ENCODE data around the gene LUM.

The LUM gene

DNA sequence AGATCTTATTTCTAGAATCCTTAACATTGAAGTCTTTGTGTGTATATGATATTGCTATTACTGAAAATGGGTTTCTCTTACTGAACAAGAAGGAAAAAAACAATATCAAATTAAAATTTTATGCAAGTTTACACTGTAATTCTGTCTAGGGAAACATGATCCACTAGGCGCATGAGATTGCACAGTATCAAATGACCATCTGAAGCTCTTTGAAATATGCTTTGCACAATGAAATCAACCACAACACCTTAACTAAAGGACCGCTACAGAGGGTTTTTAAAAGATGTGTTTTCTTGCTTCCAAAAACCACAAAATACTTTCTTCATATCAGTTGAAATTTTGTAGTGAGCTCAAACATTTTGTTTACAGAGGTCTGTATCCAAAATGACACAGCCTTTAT, 38.4 kb downstream of the LUM start:
- no peak for DNase-seq

- no peak for DNase-seq
Observed at GRCh38 chr12:91070936-91071335, 40.4 kb downstream of the LUM start.

DNA sequence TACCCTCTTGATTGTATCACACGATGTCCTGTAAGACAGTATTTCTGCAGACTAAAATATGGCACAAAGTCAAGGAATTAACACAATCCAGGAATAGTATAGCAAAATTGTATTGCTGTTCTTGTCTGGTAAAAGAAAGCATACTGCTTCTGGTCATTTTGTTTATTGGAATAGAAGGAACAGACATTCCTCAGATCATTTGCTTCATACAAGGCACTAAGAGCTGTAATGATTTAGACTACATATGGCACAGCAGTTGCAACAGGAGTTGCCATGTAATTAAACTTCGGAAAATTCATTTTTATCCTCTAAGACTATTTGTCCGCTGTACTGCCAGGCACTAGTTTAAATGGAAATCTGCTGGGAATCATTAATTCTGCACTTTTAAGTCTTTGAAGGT, 45.9 kb downstream of the LUM start:
- DNase-seq = no peak

GRCh38 chr12:91064640-91065039, 46.7 kb downstream of the LUM start:
- DNase-seq = no peak

DNA sequence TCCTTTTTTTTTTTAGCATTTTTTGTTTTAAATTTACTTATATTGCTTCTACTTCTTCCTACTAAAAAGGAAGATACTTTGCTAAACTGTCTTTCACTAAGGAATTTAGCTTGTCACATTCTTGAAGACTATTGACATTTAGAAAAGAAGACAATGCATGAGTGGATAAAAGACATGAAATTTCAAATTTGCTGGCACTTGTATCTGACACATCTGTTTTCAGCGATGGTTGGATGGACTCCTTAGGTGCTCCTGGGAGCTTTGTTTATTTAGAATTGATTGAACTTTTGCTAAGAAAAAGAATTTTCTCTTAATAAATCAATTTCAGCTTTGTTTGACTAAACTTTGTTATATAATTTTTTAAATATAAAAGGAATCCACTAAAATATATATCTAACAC, 50.2 kb downstream of the LUM start:
- DNase-seq = no peak

DNA sequence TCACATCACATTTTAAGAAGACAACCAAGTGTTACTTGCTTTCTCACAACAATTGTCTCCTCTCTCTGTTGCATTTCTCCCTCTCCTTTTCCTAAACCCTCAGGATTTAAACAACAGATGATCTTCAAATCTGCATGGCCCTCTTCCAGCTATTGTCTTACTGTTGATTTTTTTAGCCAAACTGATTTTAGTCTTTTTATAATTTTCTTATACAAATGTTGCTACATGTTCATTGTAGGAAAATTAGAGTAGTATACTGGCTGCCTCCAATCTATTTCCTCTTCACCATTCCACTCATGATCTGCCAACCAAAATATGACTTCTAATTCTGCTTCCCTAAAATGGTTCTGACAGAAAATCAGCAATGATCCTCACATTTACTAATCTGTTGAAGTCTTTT, 52.1 kb downstream of the LUM start:
- DNase-seq = no peak

DNA sequence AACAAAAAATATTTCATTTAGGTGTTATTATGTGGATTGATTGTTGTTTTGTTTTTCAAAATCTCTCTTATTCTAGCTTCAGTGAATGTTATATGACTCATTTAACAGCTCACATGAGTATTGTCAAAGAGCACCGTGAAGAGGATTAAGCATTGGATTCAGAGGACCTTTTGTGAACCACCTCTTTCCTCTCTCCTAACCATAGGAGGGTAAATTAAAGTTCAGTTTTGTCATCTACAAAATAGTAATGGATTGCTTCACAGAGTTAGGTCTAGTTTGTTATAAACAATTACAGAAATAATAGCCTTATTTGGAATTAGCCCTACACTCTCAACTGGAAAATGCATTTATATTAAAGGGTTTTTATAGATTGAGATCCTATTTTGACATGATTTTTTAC, 52.5 kb downstream of the LUM start:
- no peak for DNase-seq

GRCh38 chr12:91057368-91058165, 53.7 kb downstream of the LUM start, which contains the start of gene KERA:
TSS of gene KERA (minus strand) at chr12:91058024. CDS start at chr12:91056281, 1,743 bp downstream.
- no peak for DNase-seq

DNA sequence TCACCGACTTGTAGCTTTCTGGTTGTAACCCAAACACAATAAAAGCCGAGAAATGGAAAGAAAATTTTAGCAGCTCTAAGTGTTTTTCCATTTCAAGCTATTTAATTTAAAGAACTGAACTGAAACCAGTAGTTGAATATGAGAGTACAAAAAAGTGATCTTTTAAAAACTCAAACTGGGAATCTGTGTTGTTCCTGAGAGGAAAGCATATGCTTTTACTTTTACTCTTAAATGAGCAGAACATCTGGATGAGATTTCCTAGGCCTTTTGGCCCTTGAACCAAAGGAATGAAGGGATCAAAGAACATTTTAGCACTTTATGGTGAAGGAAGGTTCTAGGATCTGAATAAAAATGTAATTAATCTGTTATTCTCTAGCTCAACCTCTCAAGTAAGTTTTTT, 54.8 kb downstream of the LUM start:
- DNase-seq = no peak

GRCh38 chr12:91055976-91056375, 55.3 kb downstream of the LUM start:
- DNase-seq = no peak

- no peak for DNase-seq
Observed at GRCh38 chr12:91053951-91054715, 57.2 kb downstream of the LUM start.

All from stimulated activated CD4-positive, alpha-beta T cell treated with anti-CD3 and anti-CD28 coated beads, Interleukin-4, amount 100 ng/mL, for 24 hours (primary cell).